Myocyte (in vitro differentiated cells): ENCODE results near the gene SCGB1C1. TPM values are rescaled to one million over a fixed set of nuclear protein-coding genes. Genes with fewer than 3 reads are reported as not detected.
"Not testable (repeated sequence)": the region's sequence is repeated elsewhere in the genome, so short reads cannot be mapped to it uniquely, and the experiment has no call there.

Experiments
- DNase-seq: peaks from one replicate; pipeline ENCODE4 v3.0.0-alpha.2; 2012; ENCODE audit warnings: low read depth
- total RNA-seq: library from RNA; depleted of rRNA; stranded (reverse); fragments of >200 nt; gene quantifications from 2 replicates; pipeline ENCODE4 v1.2.3, GENCODE V29; 2014

Gene SCGB1C1
- total RNA-seq, 1 donor from 2014 or later: 0.75 TPM

GRCh38 chr11:217704-218103, 24.8 kb downstream of the SCGB1C1 start:
- no peak for DNase-seq

GRCh38 chr11:218815-219593, 26.1 kb downstream of the SCGB1C1 start:
- DNase-seq: no peak

GRCh38 chr11:220641-221215, 27.9 kb downstream of the SCGB1C1 start:
- DNase-seq: not testable (repeated sequence)

GRCh38 chr11:221539-221938, 28.7 kb downstream of the SCGB1C1 start:
- no peak for DNase-seq

GRCh38 chr11:221998-222789, 29.3 kb downstream of the SCGB1C1 start:
- no peak for DNase-seq

- DNase-seq: no peak
Measured at GRCh38 chr11:223026-223789, 30.3 kb downstream of the SCGB1C1 start.

- no peak for DNase-seq
Measured at GRCh38 chr11:223884-224283, 31.0 kb downstream of the SCGB1C1 start.

GRCh38 chr11:224424-224823, 31.5 kb downstream of the SCGB1C1 start:
- no peak for DNase-seq

GRCh38 chr11:225734-226453, 33.0 kb downstream of the SCGB1C1 start:
- DNase-seq: peak; percentile 48

- DNase-seq: no peak
Measured at GRCh38 chr11:227824-228379, 35.0 kb downstream of the SCGB1C1 start.

- DNase-seq: no peak
Measured at GRCh38 chr11:230431-230830, 37.6 kb downstream of the SCGB1C1 start.

GRCh38 chr11:232783-233565, 40.1 kb downstream of the SCGB1C1 start:
- no peak for DNase-seq

GRCh38 chr11:235180-235579, 42.3 kb downstream of the SCGB1C1 start:
- no peak for DNase-seq

GRCh38 chr11:235609-235996, 42.7 kb downstream of the SCGB1C1 start:
- DNase-seq: no peak

- peak; percentile 79 for DNase-seq
Measured at GRCh38 chr11:235997-236773, 43.3 kb downstream of the SCGB1C1 start, which contains the start of gene SIRT3. SIRT3 (minus strand) TSS chr11:236342; CDS start chr11:236328, 14 bp downstream.

- peak; percentile 86 for DNase-seq
Measured at GRCh38 chr11:236774-237767, 44.2 kb downstream of the SCGB1C1 start, which contains the start of gene PSMD13. PSMD13 (plus strand) TSS chr11:236976; CDS start chr11:237050, 74 bp downstream.

- not testable (repeated sequence) for DNase-seq
Measured at GRCh38 chr11:238346-238745, 45.5 kb downstream of the SCGB1C1 start.
